GM23338 (cell line): Measurements from ENCODE around the gene USP17L11.
"Not testable (repeated sequence)": the region's sequence is repeated elsewhere in the genome, so short reads cannot be mapped to it uniquely, and the experiment has no call there.

Experiments
- CREB1 ChIP-seq: fragments of 250-450 bp; sonication (Bioruptor Pico); IDR thresholded peaks from 2 replicates; pipeline ENCODE4 v1.5.0; 2020; ENCODE audit warnings: low read depth, mild to moderate bottlenecking, moderate library complexity
- CTCF ChIP-seq, 2 experiments: fragments of 200-600 bp in 1 of 2; sonication (generic) in 1 of 2; conservative IDR thresholded peaks; 2 replicates each; pipeline versions ENCODE4 v1.5.1 to v1.6.1; 2016 to 2017; ENCODE audit warnings: antibody characterized with exemption in 2 of 2, low read depth in 2 of 2, mild to moderate bottlenecking in 2 of 2, moderate library complexity in 1 of 2
- ETS1 ChIP-seq: IDR thresholded peaks from 2 replicates; pipeline ENCODE4 v1.6.1; 2016; ENCODE audit warnings: antibody characterized with exemption
- EZH2 ChIP-seq: fragments of 200-600 bp; sonication (generic); IDR thresholded peaks from one replicate; pipeline ENCODE4 v1.8.0; 2017; ENCODE audit warnings: antibody characterized with exemption, mild to moderate bottlenecking, low read depth; ENCODE audit not compliant: unreplicated experiment
- EZH2phosphoT487 ChIP-seq: fragments of 200-600 bp; sonication (generic); IDR thresholded peaks from one replicate; pipeline ENCODE4 v1.8.1; 2018; ENCODE audit warnings: antibody characterized with exemption; ENCODE audit not compliant: unreplicated experiment
- JUNB ChIP-seq: IDR thresholded peaks from one replicate; pipeline ENCODE4 v1.6.1; 2016; ENCODE audit warnings: antibody characterized with exemption; ENCODE audit not compliant: unreplicated experiment
- POLR2AphosphoS5 ChIP-seq: IDR thresholded peaks from 2 replicates; pipeline ENCODE4 v1.6.1; 2016; ENCODE audit warnings: antibody characterized with exemption, low read depth
- REST ChIP-seq: IDR thresholded peaks from one replicate; pipeline ENCODE4 v1.6.1; 2018; ENCODE audit warnings: antibody characterized with exemption; ENCODE audit not compliant: unreplicated experiment
- ZNF331 ChIP-seq: fragments of 250-450 bp; sonication (Bioruptor Pico); IDR thresholded peaks from 2 replicates; pipeline ENCODE4 v1.5.0; 2020; ENCODE audit warnings: low read depth, mild to moderate bottlenecking, moderate library complexity

- not testable (repeated sequence) for TF ChIP-seq CTCF (conservative IDR thresholded peaks at IDR 0.05; ENCODE audit: low read depth in 2 of 2); JUNB; ETS1; EZH2; POLR2AphosphoS5; EZH2phosphoT487; REST; ZNF331; CREB1
Observed at GRCh38 chr4:9215105-9215504, at the start of gene USP17L11.
